ENCODE results near the gene MLLT3.

The MLLT3 gene

GRCh38 chr9:20442461-20443319 is 179.6 kb downstream of the MLLT3 start:
- no peak overlapping the region for H3K27ac ChIP-seq (ENCODE audit: low read depth, low read length)
- H2AFZ ChIP-seq (ENCODE audit: low read depth, low read length, severe bottlenecking): no peak overlapping the region
- no peak overlapping the region for H3K4me2 ChIP-seq (ENCODE audit: low read depth, low read length, poor library complexity, severe bottlenecking)
- no peaks in the 10 kb centered on the region for H3K9me2 ChIP-seq (replicated peaks; ENCODE audit: insufficient read depth, low read length)
- no peak overlapping the region for H3K9ac ChIP-seq (ENCODE audit: low read length)
- H4K20me1 ChIP-seq (ENCODE audit: low read depth, low read length): no peaks in the 10 kb centered on the region
- TF ChIP-seq EZH2phosphoT487 (conservative IDR thresholded peaks at IDR 0.05; ENCODE audit: low read length) (no peak), CTCF (IDR thresholded peaks at IDR 0.05; ENCODE audit: insufficient read depth, low read length, poor library complexity, severe bottlenecking) (no peak)
- no peak overlapping the region for H3K4me3 ChIP-seq (ENCODE audit: insufficient read depth, low read length, poor library complexity, severe bottlenecking)
- no peaks in the 10 kb centered on the region for H3K9me3 ChIP-seq (ENCODE audit: insufficient read depth, low read length)
- peaks cover 5% of the 10 kb centered on the region; the same call in 1 of the 2 replicates for H3K36me3 ChIP-seq (ENCODE audit: low read length)
- no peaks in the 10 kb centered on the region for H3F3A ChIP-seq (ENCODE audit: insufficient read depth)
- H3K79me2 ChIP-seq (ENCODE audit: insufficient read depth, low read length): no peaks in the 10 kb centered on the region
- H3K27me3 ChIP-seq (ENCODE audit: low read length): no peaks in the 10 kb centered on the region

GRCh38 chr9:20441711-20442423 is 180.4 kb downstream of the MLLT3 start:
- Histone ChIP-seq H3K9me2 (replicated peaks; ENCODE audit: insufficient read depth, low read length) (no peaks in the 10 kb centered on the region), H3K36me3 (ENCODE audit: low read length) (peaks cover under 1% of the 10 kb centered on the region; the same call in 1 of the 2 replicates), H3K27me3 (ENCODE audit: low read length) (no peaks in the 10 kb centered on the region), H3K4me3 (ENCODE audit: insufficient read depth, low read length, poor library complexity, severe bottlenecking) (no peak overlapping the region), H3K4me2 (ENCODE audit: low read depth, low read length, poor library complexity, severe bottlenecking) (no peak overlapping the region), H3K27ac (ENCODE audit: low read depth, low read length) (no peak overlapping the region), H3K9ac (ENCODE audit: low read length) (no peak overlapping the region), H3F3A (ENCODE audit: insufficient read depth) (no peaks in the 10 kb centered on the region), H3K9me3 (ENCODE audit: insufficient read depth, low read length) (no peaks in the 10 kb centered on the region), H2AFZ (ENCODE audit: low read depth, low read length, severe bottlenecking) (no peak overlapping the region), H3K79me2 (ENCODE audit: insufficient read depth, low read length) (no peaks in the 10 kb centered on the region), H4K20me1 (ENCODE audit: low read depth, low read length) (no peaks in the 10 kb centered on the region)
- no peak for TF ChIP-seq CTCF (IDR thresholded peaks at IDR 0.05; ENCODE audit: insufficient read depth, low read length, poor library complexity, severe bottlenecking)
- no peak for TF ChIP-seq EZH2phosphoT487 (conservative IDR thresholded peaks at IDR 0.05; ENCODE audit: low read length)

- no peak overlapping the region for H3K9ac ChIP-seq (ENCODE audit: low read length)
These were observed 181.1 kb downstream of the MLLT3 start for GRCh38 chr9:20441166-20441565.

More at GRCh38 chr9:20441166-20441565, 181.1 kb downstream of the MLLT3 start:
- Histone ChIP-seq H3K27ac (ENCODE audit: low read depth, low read length) (no peak overlapping the region), H3K79me2 (ENCODE audit: insufficient read depth, low read length) (no peaks in the 10 kb centered on the region), H3K36me3 (ENCODE audit: low read length) (no peaks in the 10 kb centered on the region), H3F3A (ENCODE audit: insufficient read depth) (no peaks in the 10 kb centered on the region), H3K9me3 (ENCODE audit: insufficient read depth, low read length) (no peaks in the 10 kb centered on the region), H3K9me2 (replicated peaks; ENCODE audit: insufficient read depth, low read length) (no peaks in the 10 kb centered on the region), H3K4me3 (ENCODE audit: insufficient read depth, low read length, poor library complexity, severe bottlenecking) (no peak overlapping the region), H2AFZ (ENCODE audit: low read depth, low read length, severe bottlenecking) (no peak overlapping the region), H4K20me1 (ENCODE audit: low read depth, low read length) (no peaks in the 10 kb centered on the region), H3K4me2 (ENCODE audit: low read depth, low read length, poor library complexity, severe bottlenecking) (no peak overlapping the region), H3K27me3 (ENCODE audit: low read length) (no peaks in the 10 kb centered on the region)
- TF ChIP-seq EZH2phosphoT487 (conservative IDR thresholded peaks at IDR 0.05; ENCODE audit: low read length) (no peak), CTCF (IDR thresholded peaks at IDR 0.05; ENCODE audit: insufficient read depth, low read length, poor library complexity, severe bottlenecking) (no peak)

All from SU-DHL-6 (cell line).